Lung (tissue), 12 donors: ENCODE data around the gene AGAP6. TPM values are rescaled to one million over a fixed set of nuclear protein-coding genes. Genes with fewer than 3 reads are reported as not detected.
"Not testable (repeated sequence)": the region's sequence is repeated elsewhere in the genome, so short reads cannot be mapped to it uniquely, and the experiment has no call there.

Source experiments
- ATAC-seq: fragments of 200-7000 bp; cut with Tn5 transposase; one replicate; pipeline ENCODE4 v1.9.1; 2020; ENCODE audit warnings: moderate number of reproducible peaks; ENCODE audit not compliant: insufficient read depth, low FRiP score
- DNase-seq, 3 donors: peaks; one replicate each; pipeline ENCODE4 v3.0.0-alpha.2; 2013 to 2017
- H3K27ac ChIP-seq, 2 donors: one replicate each; pipeline ENCODE4 v1.5.1; 2013; ENCODE audit warnings: mild to moderate bottlenecking in 2 of 2, moderate library complexity in 2 of 2, control low read depth in 1 of 2, inconsistent platforms in 1 of 2, low read depth in 1 of 2, low read length in 1 of 2
- H3K27me3 ChIP-seq, 3 donors: one replicate each; pipeline ENCODE4 v1.5.1; 2013; ENCODE audit warnings: low read length in 2 of 3; ENCODE audit not compliant: control insufficient read depth in 3 of 3, insufficient read depth in 3 of 3
- H3K36me3 ChIP-seq, 4 donors: one replicate each; pipeline ENCODE4 v1.5.1; 2013; ENCODE audit warnings: low read length in 4 of 4, mild to moderate bottlenecking in 1 of 4, moderate library complexity in 1 of 4; ENCODE audit not compliant: control insufficient read depth in 4 of 4, insufficient read depth in 4 of 4
- H3K4me1 ChIP-seq, 5 donors: one replicate each; pipeline ENCODE4 v1.5.1; 2013; ENCODE audit warnings: low read length in 5 of 5, mild to moderate bottlenecking in 2 of 5, moderate library complexity in 1 of 5; ENCODE audit not compliant: control insufficient read depth in 5 of 5, insufficient read depth in 5 of 5
- H3K4me3 ChIP-seq: one replicate; pipeline ENCODE4 v1.5.1; 2013; ENCODE audit warnings: mild to moderate bottlenecking, control low read depth, moderate library complexity
- H3K9ac ChIP-seq, 2 donors: one replicate each; pipeline ENCODE4 v1.5.1; 2013; ENCODE audit warnings: low read length in 2 of 2, control low read depth in 1 of 2; ENCODE audit not compliant: insufficient read depth in 1 of 2
- H3K9me3 ChIP-seq, 4 donors: one replicate each; pipeline ENCODE4 v1.5.1; 2013; ENCODE audit warnings: low read length in 3 of 4, mild to moderate bottlenecking in 1 of 4, moderate library complexity in 1 of 4; ENCODE audit not compliant: control insufficient read depth in 4 of 4, insufficient read depth in 3 of 4
- CTCF ChIP-seq: IDR thresholded peaks from 2 replicates; pipeline ENCODE4 v1.5.1; 2012; ENCODE audit warnings: mild to moderate bottlenecking; ENCODE audit errors: control extremely low read depth, extremely low read depth
- WGBS, 2 donors: extraction: QIAGEN DNeasy Blood & Tissue Kit; methylation state at CpG; one replicate each; pipeline ENCODE4 v1.1.7; 2013; 5-methylcytosine and 5-hydroxymethylcytosine counted together
- polyA plus RNA-seq, 2 donors: library from polyadenylated mRNA; stranded (reverse); fragments of 200-250 nt; gene quantifications; one replicate each; pipeline ENCODE4 v1.2.1, GENCODE V29; 2013
- total RNA-seq, 2 donors: library from RNA; depleted of rRNA in 1 of 2; stranded (reverse); fragments of >200 nt in 1 of 2; gene quantifications; one replicate each; pipeline ENCODE4 v1.2.1, GENCODE V29; 2014 to 2021
- donor health status: control.
- donor health status: control.
- donor health status: Bipolar disorder and iron deficiency.
- donor health status: healthy.
- donor health status: DM: yes; HTN: yes; CAD: no.

The AGAP6 gene
- total and polyA plus RNA-seq, 4 donors, result 7.7 to 22.0 (median 11.7) TPM

- H3K4me1 ChIP-seq, result no peaks in the 10 kb centered on the region
- WGBS, 2 donors, result 90 to 96% methylated on average over 14 of the region's 14 CpGs
- no peak overlapping the region for H3K9ac ChIP-seq
- peaks cover 0 to 5% (median 0%) of the 10 kb centered on the region in 4 donors for H3K9me3 ChIP-seq
- TF ChIP-seq CTCF, result no peak
- H3K27me3 ChIP-seq, result peaks cover 0 to 23% (median 5%) of the 10 kb centered on the region in 3 donors
- H3K4me3 ChIP-seq, result no peak overlapping the region
- no peaks in the 10 kb centered on the region for H3K36me3 ChIP-seq
- ATAC-seq (no peak), DNase-seq (no peak)
- H3K27ac ChIP-seq, result no peak overlapping the region
Measured at GRCh38 chr10:50025627-50026026, 37.4 kb downstream of the AGAP6 start.

- WGBS, 2 donors, result 94 to 97% methylated on average over 13 of the region's 13 CpGs
- H3K9ac ChIP-seq, result no peak overlapping the region
- no peak overlapping the region for H3K27ac ChIP-seq
- TF ChIP-seq CTCF, result no peak
- H3K4me3 ChIP-seq, result no peak overlapping the region
- ATAC-seq (no peak), DNase-seq (no peak)
- peaks cover 0 to 23% (median 5%) of the 10 kb centered on the region in 3 donors for H3K27me3 ChIP-seq
- H3K4me1 ChIP-seq, result no peaks in the 10 kb centered on the region
- peaks cover 0 to 3% (median 0%) of the 10 kb centered on the region in 4 donors for H3K9me3 ChIP-seq
- H3K36me3 ChIP-seq, result no peaks in the 10 kb centered on the region
Measured at GRCh38 chr10:50027195-50027594, 39.0 kb downstream of the AGAP6 start.

- Histone ChIP-seq H3K9me3 (no peaks in the 10 kb centered on the region), H3K4me1 (no peaks in the 10 kb centered on the region), H3K36me3 (no peaks in the 10 kb centered on the region), H3K4me3 (no peak overlapping the region), H3K27me3 (peaks cover 0 to 7% (median 0%) of the 10 kb centered on the region in 3 donors), H3K9ac (no peak overlapping the region), H3K27ac (no peak overlapping the region)
- DNase-seq (no peak), ATAC-seq (no peak)
- TF ChIP-seq CTCF, result no peak
- WGBS, 2 donors, result 58 to 59% methylated on average over 3 of the region's 3 CpGs
Measured at GRCh38 chr10:50033481-50033880, 45.3 kb downstream of the AGAP6 start.

GRCh38 chr10:50035337-50035736, 47.1 kb downstream of the AGAP6 start:
- not testable (repeated sequence) for H3K36me3 ChIP-seq, H3K9ac ChIP-seq, H3K4me3 ChIP-seq, H3K27me3 ChIP-seq, H3K27ac ChIP-seq, ATAC-seq, H3K4me1 ChIP-seq, H3K9me3 ChIP-seq
- WGBS, 2 donors, result 29% methylated on average over 4 of the region's 4 CpGs
- peak in 2 of 3 donors; percentile 5 to 15 for DNase-seq
